ENCODE measurements around the gene RPH3AL.
"Not testable (repeated sequence)": the region's sequence is repeated elsewhere in the genome, so short reads cannot be mapped to it uniquely, and the experiment has no call there.

Gene RPH3AL

DNA sequence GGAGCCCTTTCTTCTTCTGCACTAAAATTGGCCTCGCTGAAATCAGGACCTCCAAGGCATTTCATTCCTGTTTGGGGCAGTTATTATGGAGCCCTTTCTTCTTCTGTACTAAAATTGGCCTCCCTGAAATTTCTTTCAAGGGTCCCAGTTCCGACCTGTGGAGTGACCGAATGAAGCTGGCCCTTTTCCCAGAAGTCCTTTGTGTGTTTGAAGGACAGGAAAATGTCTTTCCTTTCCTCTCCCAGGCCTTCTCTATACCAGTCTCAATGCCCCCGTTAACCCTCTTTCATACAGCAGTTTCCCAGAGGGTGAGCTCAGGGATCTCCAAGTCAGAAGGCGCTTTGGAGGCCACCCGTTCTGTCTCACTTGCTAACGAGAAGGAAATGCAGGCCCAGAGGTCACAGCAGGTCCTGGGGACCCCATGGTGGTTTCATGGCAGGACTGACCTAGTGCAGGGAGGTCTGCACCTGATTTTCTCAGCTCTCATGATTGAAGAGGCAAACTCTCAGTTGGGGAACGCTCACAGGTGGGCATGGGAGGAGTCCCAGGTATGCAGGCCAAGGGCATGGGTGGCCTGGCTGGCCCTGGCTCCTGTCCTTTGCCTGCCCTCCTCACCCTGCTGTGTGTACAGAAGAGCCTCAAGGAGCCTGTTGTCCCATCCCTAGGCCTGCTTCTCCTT, 134.0 kb downstream of the RPH3AL start:
- Histone ChIP-seq H3K27me3 (ENCODE audit: insufficient read depth, low read length) (no peaks in the 10 kb centered on the region), H3K4ac (ENCODE audit: low read depth, low read length) (no peak overlapping the region), H4K12ac (ENCODE audit: low read depth, low read length) (peak overlapping the region; percentile 43), H3K4me2 (ENCODE audit: low read length) (no peak overlapping the region), H3K4me3 (ENCODE audit: low read depth, low read length) (no peak overlapping the region), H2BK12ac (ENCODE audit: low read length) (no peak overlapping the region), H2AK5ac (ENCODE audit: low read length) (peak overlapping the region; percentile 4), H4K8ac (ENCODE audit: low read depth, low read length) (no peak overlapping the region), H3K18ac (ENCODE audit: low read length) (no peak overlapping the region), H3K79me1 (ENCODE audit: low read length) (peaks cover 12% of the 10 kb centered on the region), H3K4me1 (ENCODE audit: control insufficient read depth in 1 of 2, insufficient read depth in 2 of 2, low read length in 2 of 2) (peaks cover 4 to 10% of the 10 kb centered on the region in 2 experiments), H2BK5ac (ENCODE audit: low read depth, low read length, poor library complexity) (no peak overlapping the region), H3K23ac (ENCODE audit: low read length) (no peak overlapping the region), H4K91ac (ENCODE audit: low read depth, low read length) (no peak overlapping the region), H2BK120ac (ENCODE audit: insufficient read depth, low read length, poor library complexity) (peak overlapping the region; percentile 11), H3K79me2 (ENCODE audit: control insufficient read depth, insufficient read depth, low read length, poor library complexity) (peaks cover 3% of the 10 kb centered on the region), H2AFZ (ENCODE audit: insufficient read depth, low read length, poor library complexity) (no peak overlapping the region), H3K14ac (ENCODE audit: low read length) (peak overlapping the region; percentile 4), H3K27ac (ENCODE audit: low read depth, low read length) (no peak overlapping the region), H3K9me3 (ENCODE audit: insufficient read depth, low read depth, low read length) (no peaks in the 10 kb centered on the region), H3K9ac (ENCODE audit: low read length) (no peak overlapping the region), H3K36me3 (ENCODE audit: control insufficient read depth in 1 of 2, insufficient read depth in 2 of 2, low read length in 2 of 2) (no peaks in the 10 kb centered on the region)
- no CpG with 5 or more reads among the region's 8 CpGs for WGBS (ENCODE audit: extremely low coverage, insufficient coverage, insufficient read length)
- no peak for DNase-seq

DNA sequence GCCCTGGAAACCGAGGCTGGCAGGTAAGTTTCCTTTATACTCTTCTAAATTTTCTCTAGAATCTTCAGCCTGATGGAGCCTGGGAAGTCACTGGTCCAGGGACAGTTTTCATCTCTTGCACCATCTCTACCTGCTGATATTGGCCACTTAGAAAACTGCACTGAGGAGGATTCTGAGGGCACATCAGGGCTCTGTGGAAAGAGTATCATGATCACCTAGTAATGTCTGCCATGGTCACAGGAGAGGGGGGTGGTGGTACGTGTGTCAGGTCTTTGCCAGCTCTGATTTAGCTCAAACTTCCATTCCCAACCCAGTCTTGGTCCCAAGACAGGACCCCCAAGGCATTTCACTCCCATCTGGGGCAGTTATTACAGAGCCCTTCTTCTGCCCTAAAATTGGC, 136.0 kb downstream of the RPH3AL start:
- Histone ChIP-seq H4K12ac (ENCODE audit: low read depth, low read length) (peak overlapping the region; percentile 10), H3K27ac (ENCODE audit: low read depth, low read length) (no peak overlapping the region), H3K4me3 (ENCODE audit: low read depth, low read length) (no peak overlapping the region), H2AK5ac (ENCODE audit: low read length) (no peak overlapping the region), H4K8ac (ENCODE audit: low read depth, low read length) (peak overlapping the region; percentile 82), H3K18ac (ENCODE audit: low read length) (peak overlapping the region; percentile 16), H3K9ac (ENCODE audit: low read length) (no peak overlapping the region), H2BK5ac (ENCODE audit: low read depth, low read length, poor library complexity) (peak overlapping the region; percentile 17), H2AFZ (ENCODE audit: insufficient read depth, low read length, poor library complexity) (peak overlapping the region; percentile 12), H3K4ac (ENCODE audit: low read depth, low read length) (peak overlapping the region; percentile 0), H3K14ac (ENCODE audit: low read length) (peak overlapping the region; percentile 20), H2BK12ac (ENCODE audit: low read length) (no peak overlapping the region), H3K79me1 (ENCODE audit: low read length) (peaks cover 12% of the 10 kb centered on the region), H3K4me1 (ENCODE audit: control insufficient read depth in 1 of 2, insufficient read depth in 2 of 2, low read length in 2 of 2) (peaks cover 4 to 10% of the 10 kb centered on the region in 2 experiments), H3K36me3 (ENCODE audit: control insufficient read depth in 1 of 2, insufficient read depth in 2 of 2, low read length in 2 of 2) (no peaks in the 10 kb centered on the region), H3K23ac (ENCODE audit: low read length) (no peak overlapping the region), H3K79me2 (ENCODE audit: control insufficient read depth, insufficient read depth, low read length, poor library complexity) (peaks cover 3% of the 10 kb centered on the region), H2BK120ac (ENCODE audit: insufficient read depth, low read length, poor library complexity) (peak overlapping the region; percentile 71), H3K27me3 (ENCODE audit: insufficient read depth, low read length) (no peaks in the 10 kb centered on the region), H3K9me3 (ENCODE audit: insufficient read depth, low read depth, low read length) (no peaks in the 10 kb centered on the region), H3K4me2 (ENCODE audit: low read length) (no peak overlapping the region), H4K91ac (ENCODE audit: low read depth, low read length) (peak overlapping the region; percentile 78)
- DNase-seq: no peak
- no CpG with 5 or more reads among the region's 2 CpGs for WGBS (ENCODE audit: extremely low coverage, insufficient coverage, insufficient read length)

DNA sequence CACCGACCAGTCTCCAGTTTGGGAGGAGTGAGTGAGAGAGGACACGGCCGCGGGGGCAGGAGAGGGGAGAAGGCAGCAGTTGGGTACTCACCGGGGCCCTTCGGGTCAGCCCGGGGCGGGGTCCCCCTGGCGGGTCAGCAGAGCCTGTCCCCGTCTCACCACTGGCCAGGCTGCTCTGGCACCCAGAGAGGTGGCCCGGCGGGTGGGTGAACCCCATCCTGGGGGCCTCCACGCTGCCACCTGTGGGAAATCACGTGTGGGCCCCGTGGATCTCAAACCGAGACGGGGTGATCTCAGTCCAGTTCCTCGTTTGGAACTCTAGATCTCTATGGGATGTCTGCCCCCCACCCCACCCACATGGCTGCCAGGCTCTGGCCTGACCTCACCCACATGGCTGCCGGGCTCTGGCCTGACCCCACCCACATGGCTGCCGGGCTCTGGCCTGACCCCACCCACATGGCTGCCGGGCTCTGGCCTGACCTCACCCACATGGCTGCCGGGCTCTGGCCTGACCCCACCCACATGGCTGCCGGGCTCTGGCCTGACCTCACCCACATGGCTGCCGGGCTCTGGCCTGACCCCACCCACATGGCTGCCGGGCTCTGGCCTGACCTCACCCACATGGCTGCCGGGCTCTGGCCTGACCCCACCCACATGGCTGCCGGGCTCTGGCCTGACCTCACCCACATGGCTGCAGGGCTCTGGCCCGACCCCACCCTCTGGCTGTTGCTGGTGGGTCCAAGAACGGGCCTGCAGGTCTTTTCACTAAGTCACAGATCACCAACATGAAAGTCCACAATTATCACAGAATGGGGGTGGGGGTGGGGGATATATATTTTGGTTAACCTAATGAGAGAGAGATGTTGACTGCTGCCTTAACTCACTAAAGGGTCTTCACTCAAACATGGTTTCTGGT, 136.8 kb downstream of the RPH3AL start:
- Histone ChIP-seq H2BK12ac (ENCODE audit: low read length) (peak overlapping the region; percentile 88), H2BK5ac (ENCODE audit: low read depth, low read length, poor library complexity) (peak overlapping the region; percentile 98), H4K12ac (ENCODE audit: low read depth, low read length) (peak overlapping the region; percentile 95), H4K8ac (ENCODE audit: low read depth, low read length) (peak overlapping the region; percentile 99), H3K18ac (ENCODE audit: low read length) (peak overlapping the region; percentile 93), H2AK5ac (ENCODE audit: low read length) (peak overlapping the region; percentile 98), H3K27ac (ENCODE audit: low read depth, low read length) (peak overlapping the region; percentile 48), H2AFZ (ENCODE audit: insufficient read depth, low read length, poor library complexity) (peak overlapping the region; percentile 96), H3K4me2 (ENCODE audit: low read length) (peak overlapping the region; percentile 60), H3K4me3 (ENCODE audit: low read depth, low read length) (peak overlapping the region; percentile 42), H3K79me1 (ENCODE audit: low read length) (peaks cover 12% of the 10 kb centered on the region), H3K14ac (ENCODE audit: low read length) (peak overlapping the region; percentile 93), H3K4ac (ENCODE audit: low read depth, low read length) (peak overlapping the region; percentile 43), H4K91ac (ENCODE audit: low read depth, low read length) (peak overlapping the region; percentile 98), H2BK120ac (ENCODE audit: insufficient read depth, low read length, poor library complexity) (peak overlapping the region; percentile 92)
- DNase-seq; H3K27me3 ChIP-seq (ENCODE audit: insufficient read depth, low read length); H3K36me3 ChIP-seq (ENCODE audit: control insufficient read depth in 1 of 2, insufficient read depth in 2 of 2, low read length in 2 of 2); H3K9ac ChIP-seq (ENCODE audit: low read length); H3K4me1 ChIP-seq (ENCODE audit: control insufficient read depth in 1 of 2, insufficient read depth in 2 of 2, low read length in 2 of 2); H3K9me3 ChIP-seq (ENCODE audit: insufficient read depth, low read depth, low read length); H3K23ac ChIP-seq (ENCODE audit: low read length); H3K79me2 ChIP-seq (ENCODE audit: control insufficient read depth, insufficient read depth, low read length, poor library complexity): not testable (repeated sequence)
- WGBS (ENCODE audit: extremely low coverage, insufficient coverage, insufficient read length): no CpG with 5 or more reads among the region's 29 CpGs

DNA sequence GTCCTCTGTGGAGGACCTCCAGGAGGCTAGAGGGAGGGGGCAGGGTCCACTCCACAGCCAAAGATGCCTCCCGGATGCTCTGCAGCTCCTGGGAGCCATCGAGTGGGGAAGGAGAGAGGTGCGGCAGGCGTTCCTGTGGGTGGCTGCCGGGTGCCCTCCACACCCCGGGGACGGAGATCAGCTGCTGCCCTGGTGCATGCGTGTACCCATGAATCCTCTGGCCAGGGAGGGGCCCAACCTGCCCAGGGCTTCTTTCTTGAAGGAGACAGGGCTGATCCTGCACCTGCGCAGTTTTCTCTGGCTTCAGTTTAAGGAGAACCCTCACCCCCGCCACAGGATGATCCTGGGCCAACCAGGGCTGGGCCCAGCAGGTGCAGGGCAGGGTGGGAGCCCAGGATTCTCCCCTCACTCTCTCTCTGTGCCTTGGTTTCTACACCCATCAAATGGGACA, 137.7 kb downstream of the RPH3AL start:
- H3K9me3 ChIP-seq (ENCODE audit: insufficient read depth, low read depth, low read length): no peaks in the 10 kb centered on the region

More for the DNA sequence above, 137.7 kb downstream of the RPH3AL start:
- H3K27me3 ChIP-seq (ENCODE audit: insufficient read depth, low read length): no peaks in the 10 kb centered on the region
- H3K4me1 ChIP-seq (ENCODE audit: control insufficient read depth in 1 of 2, insufficient read depth in 2 of 2, low read length in 2 of 2): peaks cover 4 to 10% of the 10 kb centered on the region in 2 experiments
- no peak overlapping the region for H4K12ac ChIP-seq (ENCODE audit: low read depth, low read length)
- peak overlapping the region; percentile 38 for H3K14ac ChIP-seq (ENCODE audit: low read length)
- no peak overlapping the region for H3K9ac ChIP-seq (ENCODE audit: low read length)
- no peaks in the 10 kb centered on the region for H3K36me3 ChIP-seq (ENCODE audit: control insufficient read depth in 1 of 2, insufficient read depth in 2 of 2, low read length in 2 of 2)
- peak overlapping the region; percentile 3 for H3K27ac ChIP-seq (ENCODE audit: low read depth, low read length)
- peak overlapping the region; percentile 98 for H4K91ac ChIP-seq (ENCODE audit: low read depth, low read length)
- no peak for DNase-seq
- no peak overlapping the region for H3K4me3 ChIP-seq (ENCODE audit: low read depth, low read length)
- peaks cover 12% of the 10 kb centered on the region for H3K79me1 ChIP-seq (ENCODE audit: low read length)
- no peak overlapping the region for H2AFZ ChIP-seq (ENCODE audit: insufficient read depth, low read length, poor library complexity)
- H2BK5ac ChIP-seq (ENCODE audit: low read depth, low read length, poor library complexity): no peak overlapping the region
- H2BK120ac ChIP-seq (ENCODE audit: insufficient read depth, low read length, poor library complexity): peak overlapping the region; percentile 92
- peak overlapping the region; percentile 43 for H3K4ac ChIP-seq (ENCODE audit: low read depth, low read length)
- H3K4me2 ChIP-seq (ENCODE audit: low read length): peak overlapping the region; percentile 60
- H3K79me2 ChIP-seq (ENCODE audit: control insufficient read depth, insufficient read depth, low read length, poor library complexity): peaks cover 3% of the 10 kb centered on the region
- WGBS (ENCODE audit: extremely low coverage, insufficient coverage, insufficient read length): no CpG with 5 or more reads among the region's 10 CpGs
- peak overlapping the region; percentile 1 for H3K18ac ChIP-seq (ENCODE audit: low read length)
- H3K23ac ChIP-seq (ENCODE audit: low read length): no peak overlapping the region
- H4K8ac ChIP-seq (ENCODE audit: low read depth, low read length): peak overlapping the region; percentile 99
- peak overlapping the region; percentile 50 for H2AK5ac ChIP-seq (ENCODE audit: low read length)
- H2BK12ac ChIP-seq (ENCODE audit: low read length): peak overlapping the region; percentile 56

Data from trophoblast cell (in vitro differentiated cells and primary cell).